CD4-positive, alpha-beta T cell (primary cell): ENCODE measurements around the gene SERPIND1. TPM values are rescaled to one million over a fixed set of nuclear protein-coding genes. Genes with fewer than 3 reads are reported as not detected.

Experiments used
- ATAC-seq: fragments of 200-7000 bp; cut with Tn5 transposase; one replicate; pipeline ENCODE4 v1.10.0; 2022; ENCODE audit warnings: mild to moderate bottlenecking; ENCODE audit not compliant: poor library complexity
- CTCF ChIA-PET: fragments of 350-600 bp; sonication (Branson Sonifier 250); formaldehyde crosslinking; loops from one replicate; lab custom pipeline; 2021; ENCODE audit warnings: antibody characterized with exemption, inconsistent platforms; lab: Charles Lee
- POLR2A ChIA-PET: fragments of 350-600 bp; sonication (Branson Sonifier 250); formaldehyde crosslinking; loops from one replicate; lab custom pipeline; 2021; ENCODE audit warnings: antibody characterized with exemption, inconsistent platforms; lab: Charles Lee
- DNase-seq, 14 experiments: peaks; one replicate each; pipeline ENCODE4 v3.0.0-alpha.2; 2013 to 2020; ENCODE audit warnings: mixed read lengths in 2 of 14
- H3K27ac ChIP-seq, 2 donors: one replicate each; pipeline versions ENCODE4 v1.5.1 to v1.7.0; 2013; ENCODE audit warnings: low read length in 2 of 2, low read depth in 1 of 2, mild to moderate bottlenecking in 1 of 2
- H3K27me3 ChIP-seq, 2 experiments: 1 replicate in 1 of 2; 2 replicates in 1 of 2; pipeline versions ENCODE4 v1.6.1 to v1.7.0; 2013; ENCODE audit warnings: low read length in 2 of 2, control low read depth in 1 of 2, mild to moderate bottlenecking in 1 of 2, moderate library complexity in 1 of 2; ENCODE audit not compliant: insufficient read depth in 2 of 2, control insufficient read depth in 1 of 2
- H3K36me3 ChIP-seq: one replicate; pipeline ENCODE4 v1.6.1; 2013; ENCODE audit warnings: low read length, control low read depth; ENCODE audit not compliant: insufficient read depth
- H3K4me1 ChIP-seq: one replicate; pipeline ENCODE4 v1.6.1; 2013; ENCODE audit warnings: low read length, control low read depth; ENCODE audit not compliant: insufficient read depth
- H3K4me3 ChIP-seq: one replicate; pipeline ENCODE4 v1.5.1; 2013; ENCODE audit warnings: mild to moderate bottlenecking, low read length, moderate library complexity
- H3K9me3 ChIP-seq, 2 experiments: 1 replicate in 1 of 2; 2 replicates in 1 of 2; pipeline versions ENCODE4 v1.6.1 to v1.7.0; 2013; ENCODE audit warnings: low read length in 2 of 2, mild to moderate bottlenecking in 2 of 2, control low read depth in 1 of 2, moderate library complexity in 1 of 2; ENCODE audit not compliant: control insufficient read depth in 1 of 2, insufficient read depth in 1 of 2
- H3K27ac Mint-ChIP-seq: one replicate; pipeline ENCODE4 v1.8.0; 2020; ENCODE audit warnings: mixed read lengths
- H3K27me3 Mint-ChIP-seq: one replicate; pipeline ENCODE4 v1.8.0; 2021; ENCODE audit warnings: mixed read lengths
- H3K36me3 Mint-ChIP-seq: one replicate; pipeline ENCODE4 v1.8.0; 2021; ENCODE audit warnings: low read depth, mixed read lengths
- H3K4me1 Mint-ChIP-seq: one replicate; pipeline ENCODE4 v1.8.0; 2021; ENCODE audit warnings: low read depth, mixed read lengths
- H3K4me3 Mint-ChIP-seq: one replicate; pipeline ENCODE4 v1.8.0; 2020; ENCODE audit warnings: mild to moderate bottlenecking, mixed read lengths
- H3K9me3 Mint-ChIP-seq: one replicate; pipeline ENCODE4 v1.8.0; 2020; ENCODE audit warnings: mixed read lengths
- intact Hi-C, 2 experiments: fragments of 100-400 bp; cut with DNase I in 1 of 2; cut with micrococcal nuclease in 1 of 2; formaldehyde crosslinking; loops; one replicate each; pipeline versions ENCODE4 v1.15.1 to v1.9.0; 2023 to 2025; cut with DNase I, micrococcal nuclease
- total RNA-seq, 174 experiments: library from RNA in 2 of 174; stranded (reverse) in 2 of 174; gene quantifications; one replicate each; pipeline ENCODE4 v1.2.3 and lab custom pipeline; 2021 to 2026
- TF ChIP-seq, protein P1 (sequence below): fragments of 200-600 bp; IDR thresholded peaks from one replicate; pipeline ENCODE4 v1.8.0; 2022; ENCODE audit warnings: antibody characterized with exemption, mild to moderate bottlenecking

Gene SERPIND1
- total RNA-seq, 2 experiments from 2014 or later = not detected

DNA sequence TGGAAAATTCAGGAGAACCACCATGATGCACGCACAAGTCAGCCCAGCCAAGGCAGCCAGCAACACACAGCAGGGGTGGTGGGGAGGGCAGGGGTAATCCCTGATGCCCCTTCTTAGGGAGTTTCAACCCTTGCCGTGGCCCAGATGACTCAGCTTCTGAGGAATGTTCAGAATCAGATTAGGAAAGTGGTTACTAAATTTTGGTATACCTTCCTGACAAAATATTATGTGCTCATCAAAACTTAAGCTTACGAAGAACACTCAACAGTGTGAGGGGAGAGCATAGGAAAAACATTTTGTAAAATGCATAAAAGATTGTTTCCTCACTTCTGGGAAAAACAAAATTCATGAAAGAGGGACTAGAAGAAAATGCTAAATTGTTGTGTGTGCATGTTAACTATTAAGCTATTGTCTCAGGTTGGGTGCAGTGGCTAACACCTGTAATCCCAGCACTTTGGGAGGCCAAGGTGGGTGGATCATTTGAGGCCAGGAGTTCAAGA, 32.1 kb downstream of the SERPIND1 start:
- Histone ChIP-seq H3K27ac (no peak overlapping the region), H3K9me3 (no peaks in the 10 kb centered on the region), H3K4me1 (no peaks in the 10 kb centered on the region), H3K36me3 (peaks cover 84% of the 10 kb centered on the region), H3K4me3 (no peak overlapping the region), H3K27me3 (no peaks in the 10 kb centered on the region)
- CTCF ChIA-PET = interaction anchor here (1.3 kb wide), 1 partner anchor 111 kb away, joined by 3 read pairs; no protein-coding TSS in a partner anchor
- POLR2A ChIA-PET = no interaction called here
- intact Hi-C loops = loop anchor here in 1 of 2 experiments (5.0 kb wide), 1 partner anchor 41 kb away; no protein-coding TSS in a partner anchor
- H3K4me3 Mint-ChIP-seq = no peak overlapping the region
- no peaks in the 10 kb centered on the region for H3K9me3 Mint-ChIP-seq
- no peaks in the 10 kb centered on the region for H3K27me3 Mint-ChIP-seq
- ATAC-seq = no peak
- no peak for DNase-seq
- TF ChIP-seq, protein P1, sequence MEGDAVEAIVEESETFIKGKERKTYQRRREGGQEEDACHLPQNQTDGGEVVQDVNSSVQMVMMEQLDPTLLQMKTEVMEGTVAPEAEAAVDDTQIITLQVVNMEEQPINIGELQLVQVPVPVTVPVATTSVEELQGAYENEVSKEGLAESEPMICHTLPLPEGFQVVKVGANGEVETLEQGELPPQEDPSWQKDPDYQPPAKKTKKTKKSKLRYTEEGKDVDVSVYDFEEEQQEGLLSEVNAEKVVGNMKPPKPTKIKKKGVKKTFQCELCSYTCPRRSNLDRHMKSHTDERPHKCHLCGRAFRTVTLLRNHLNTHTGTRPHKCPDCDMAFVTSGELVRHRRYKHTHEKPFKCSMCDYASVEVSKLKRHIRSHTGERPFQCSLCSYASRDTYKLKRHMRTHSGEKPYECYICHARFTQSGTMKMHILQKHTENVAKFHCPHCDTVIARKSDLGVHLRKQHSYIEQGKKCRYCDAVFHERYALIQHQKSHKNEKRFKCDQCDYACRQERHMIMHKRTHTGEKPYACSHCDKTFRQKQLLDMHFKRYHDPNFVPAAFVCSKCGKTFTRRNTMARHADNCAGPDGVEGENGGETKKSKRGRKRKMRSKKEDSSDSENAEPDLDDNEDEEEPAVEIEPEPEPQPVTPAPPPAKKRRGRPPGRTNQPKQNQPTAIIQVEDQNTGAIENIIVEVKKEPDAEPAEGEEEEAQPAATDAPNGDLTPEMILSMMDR = no peak
- peaks cover 7% of the 10 kb centered on the region for H3K4me1 Mint-ChIP-seq
- H3K27ac Mint-ChIP-seq = no peak overlapping the region
- H3K36me3 Mint-ChIP-seq = peaks cover 94% of the 10 kb centered on the region

DNA sequence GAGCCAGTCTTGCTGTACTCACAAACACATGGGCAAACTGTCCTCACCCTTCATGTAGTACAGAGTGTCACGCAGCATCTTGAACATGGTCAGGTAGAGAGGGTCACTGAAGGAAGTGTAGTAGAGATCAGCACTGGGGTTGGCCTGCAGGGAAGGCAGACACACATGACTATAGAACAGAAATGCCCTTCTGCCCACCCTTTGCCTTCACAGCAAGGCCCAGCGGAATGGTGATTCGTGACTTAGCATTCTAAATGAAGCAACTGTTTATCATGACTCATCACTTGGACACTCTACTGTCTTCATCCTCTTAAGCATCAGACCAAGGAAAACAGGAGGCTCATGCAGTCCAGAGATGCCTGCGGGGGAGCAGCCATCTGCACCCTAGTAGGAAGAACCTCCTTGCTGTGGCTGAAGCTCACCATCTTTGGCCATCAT, 33.4 kb downstream of the SERPIND1 start:
- Mint-ChIP-seq H3K27ac (no peak overlapping the region), H3K9me3 (no peaks in the 10 kb centered on the region), H3K36me3 (peaks cover 93% of the 10 kb centered on the region), H3K27me3 (no peaks in the 10 kb centered on the region), H3K4me1 (peaks cover 13% of the 10 kb centered on the region), H3K4me3 (no peak overlapping the region)
- H3K4me3 ChIP-seq = no peak overlapping the region
- TF ChIP-seq, protein P1 = no peak
- intact Hi-C loops = loop anchor here in 1 of 2 experiments (5.0 kb wide), 1 partner anchor 40 kb away; no protein-coding TSS in a partner anchor
- H3K36me3 ChIP-seq = peaks cover 76% of the 10 kb centered on the region
- no peak for ATAC-seq
- H3K27me3 ChIP-seq = no peaks in the 10 kb centered on the region
- H3K9me3 ChIP-seq = no peaks in the 10 kb centered on the region
- H3K27ac ChIP-seq = no peak overlapping the region
- POLR2A ChIA-PET = no interaction called here
- CTCF ChIA-PET = no interaction called here
- H3K4me1 ChIP-seq = no peaks in the 10 kb centered on the region
- DNase-seq = no peak

DNA sequence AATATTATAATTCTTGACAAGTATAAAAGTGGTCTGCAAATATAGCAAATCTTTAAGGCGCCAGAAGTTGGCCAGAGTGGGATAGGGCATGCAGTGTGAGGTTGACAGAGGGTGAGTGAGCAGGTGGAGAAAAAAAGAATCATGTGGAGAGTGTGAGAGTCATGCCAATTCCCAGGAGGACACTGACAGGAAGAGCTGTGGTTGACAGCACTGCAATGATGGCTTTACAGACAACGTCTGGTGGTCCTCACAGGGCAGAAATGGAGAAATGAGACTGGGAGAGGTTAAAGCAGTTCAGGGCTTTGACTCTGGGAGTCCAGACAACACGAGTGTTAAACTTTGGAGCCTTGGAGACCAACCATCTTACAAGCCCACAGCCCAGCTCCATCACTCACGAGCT, 34.9 kb downstream of the SERPIND1 start:
- ChIA-PET POLR2A (no interaction called here), CTCF (no interaction called here)
- no peaks in the 10 kb centered on the region for H3K27me3 ChIP-seq
- Mint-ChIP-seq H3K36me3 (peaks cover 93% of the 10 kb centered on the region), H3K9me3 (no peaks in the 10 kb centered on the region), H3K4me1 (peaks cover 13% of the 10 kb centered on the region), H3K4me3 (no peak overlapping the region), H3K27ac (no peak overlapping the region), H3K27me3 (no peaks in the 10 kb centered on the region)
- no peak for ATAC-seq
- intact Hi-C loops = loop anchor here in 1 of 2 experiments (5.0 kb wide), 1 partner anchor 38 kb away; no protein-coding TSS in a partner anchor
- no peaks in the 10 kb centered on the region for H3K9me3 ChIP-seq
- no peak overlapping the region for H3K4me3 ChIP-seq
- no peak for DNase-seq
- H3K36me3 ChIP-seq = peaks cover 75% of the 10 kb centered on the region
- no peak overlapping the region for H3K27ac ChIP-seq
- no peaks in the 10 kb centered on the region for H3K4me1 ChIP-seq
- TF ChIP-seq, protein P1 = no peak
